HG03280 (cell line): ENCODE results near the gene ARID4A.
"Not testable (repeated sequence)": the region's sequence is repeated elsewhere in the genome, so short reads cannot be mapped to it uniquely, and the experiment has no call there.

Experiments used
- ATAC-seq: cut with Tn5 transposase; IDR thresholded peaks from one replicate; pipeline ENCODE4 v1.9.1; 2021; ENCODE audit warnings: mild to moderate bottlenecking, moderate library complexity; ENCODE audit not compliant: unreplicated experiment

Gene ARID4A

GRCh38 chr14:58292187-58292586 lies 6.2 kb upstream of the ARID4A start:
- no peak for ATAC-seq

GRCh38 chr14:58294201-58294600 lies 4.2 kb upstream of the ARID4A start:
- no peak for ATAC-seq

GRCh38 chr14:58296726-58297125 lies 1.6 kb upstream of the ARID4A start:
- ATAC-seq: no peak

- ATAC-seq: no peak
These were observed 968 bp upstream of the ARID4A start for GRCh38 chr14:58297412-58297761.

- ATAC-seq: peak; percentile 82
These were observed 436 bp upstream of the ARID4A start for GRCh38 chr14:58297762-58298476.

GRCh38 chr14:58299401-58300330 lies 1.3 kb downstream of the ARID4A start:
- no peak for ATAC-seq

GRCh38 chr14:58301416-58301815 lies 3.1 kb downstream of the ARID4A start:
- ATAC-seq: no peak

- ATAC-seq: no peak
These were observed 7.4 kb downstream of the ARID4A start for GRCh38 chr14:58305730-58306129.

- ATAC-seq: no peak
These were observed 9.4 kb downstream of the ARID4A start for GRCh38 chr14:58307597-58308316.

- no peak for ATAC-seq
These were observed 10.7 kb downstream of the ARID4A start for GRCh38 chr14:58309086-58309485.

- no peak for ATAC-seq
These were observed 15.3 kb downstream of the ARID4A start for GRCh38 chr14:58313699-58314098.

- no peak for ATAC-seq
These were observed 17.3 kb downstream of the ARID4A start for GRCh38 chr14:58315606-58316005.

GRCh38 chr14:58327019-58327418 lies 28.7 kb downstream of the ARID4A start:
- no peak for ATAC-seq

- peak; percentile 96 for ATAC-seq
These were observed 32.8 kb downstream of the ARID4A start for GRCh38 chr14:58331111-58331510.

- ATAC-seq: no peak
These were observed 34.2 kb downstream of the ARID4A start for GRCh38 chr14:58332561-58332960.

GRCh38 chr14:58339666-58340065 lies 41.3 kb downstream of the ARID4A start:
- not testable (repeated sequence) for ATAC-seq

- no peak for ATAC-seq
These were observed 42.9 kb downstream of the ARID4A start for GRCh38 chr14:58341152-58341748.

GRCh38 chr14:58343535-58343934 lies 45.2 kb downstream of the ARID4A start:
- ATAC-seq: not testable (repeated sequence)

- no peak for ATAC-seq
These were observed 55.4 kb downstream of the ARID4A start for GRCh38 chr14:58353516-58354299.

GRCh38 chr14:58354808-58355207 lies 56.5 kb downstream of the ARID4A start:
- no peak for ATAC-seq
